Astrocyte (in vitro differentiated cells and primary cell): ENCODE measurements around the gene CMC1.

Experiments used
- EZH2 ChIP-seq: IDR thresholded peaks from 2 replicates; pipeline ENCODE4 v1.6.1; 2012; ENCODE audit warnings: mild to moderate bottlenecking, low read length, inconsistent platforms; ENCODE audit not compliant: insufficient read depth
- TF ChIP-seq, protein P1 (sequence below): IDR thresholded peaks from 2 replicates; pipeline ENCODE4 v1.5.1; 2011; ENCODE audit warnings: low read depth, mild to moderate bottlenecking, inconsistent platforms, low read length, moderate library complexity; ENCODE audit not compliant: insufficient read depth

DNA sequence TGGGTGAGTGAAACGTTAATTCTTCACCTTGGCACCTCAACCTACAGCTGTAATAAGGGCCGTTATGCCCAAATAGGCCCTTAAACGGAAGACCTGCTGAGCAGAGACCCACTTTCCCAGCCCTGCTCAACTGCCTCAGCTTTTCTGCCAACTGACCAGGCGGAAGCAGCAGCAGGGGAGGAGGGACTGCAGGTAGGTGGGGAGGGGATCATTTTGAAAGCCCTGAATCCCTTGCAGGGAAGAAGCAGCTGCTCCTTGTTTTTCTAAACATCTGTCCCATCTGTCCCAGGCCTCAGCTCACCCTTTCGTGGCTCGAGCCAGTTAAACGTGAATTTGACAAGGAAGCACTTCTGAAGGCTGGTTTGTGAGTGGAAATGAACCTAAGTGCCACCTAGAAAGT, 978 bp upstream of the CMC1 start:
- TF ChIP-seq, protein P1, sequence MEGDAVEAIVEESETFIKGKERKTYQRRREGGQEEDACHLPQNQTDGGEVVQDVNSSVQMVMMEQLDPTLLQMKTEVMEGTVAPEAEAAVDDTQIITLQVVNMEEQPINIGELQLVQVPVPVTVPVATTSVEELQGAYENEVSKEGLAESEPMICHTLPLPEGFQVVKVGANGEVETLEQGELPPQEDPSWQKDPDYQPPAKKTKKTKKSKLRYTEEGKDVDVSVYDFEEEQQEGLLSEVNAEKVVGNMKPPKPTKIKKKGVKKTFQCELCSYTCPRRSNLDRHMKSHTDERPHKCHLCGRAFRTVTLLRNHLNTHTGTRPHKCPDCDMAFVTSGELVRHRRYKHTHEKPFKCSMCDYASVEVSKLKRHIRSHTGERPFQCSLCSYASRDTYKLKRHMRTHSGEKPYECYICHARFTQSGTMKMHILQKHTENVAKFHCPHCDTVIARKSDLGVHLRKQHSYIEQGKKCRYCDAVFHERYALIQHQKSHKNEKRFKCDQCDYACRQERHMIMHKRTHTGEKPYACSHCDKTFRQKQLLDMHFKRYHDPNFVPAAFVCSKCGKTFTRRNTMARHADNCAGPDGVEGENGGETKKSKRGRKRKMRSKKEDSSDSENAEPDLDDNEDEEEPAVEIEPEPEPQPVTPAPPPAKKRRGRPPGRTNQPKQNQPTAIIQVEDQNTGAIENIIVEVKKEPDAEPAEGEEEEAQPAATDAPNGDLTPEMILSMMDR = no peak
- TF ChIP-seq EZH2 = no peak
